ENCODE data around the gene UIMC1.

GRCh38 chr5:176877793-176878331, 128.7 kb downstream of the UIMC1 start:
- TF ChIP-seq CTCF (IDR thresholded peaks at IDR 0.05) (no peak), POLR2AphosphoS5 (IDR thresholded peaks at IDR 0.05) (no peak), EP300 (IDR thresholded peaks at IDR 0.05) (no peak), POLR2A (IDR thresholded peaks at IDR 0.05) (no peak)
